Fibroblast of mammary gland (primary cell): Measurements from ENCODE around the gene PRKN.

Source experiments
- DNase-seq: peaks from one replicate; pipeline ENCODE4 v3.0.0-alpha.2; 2010; ENCODE audit warnings: low read depth
- H3K4me3 ChIP-seq: 2 replicates; pipeline ENCODE4 v1.5.1; 2011; ENCODE audit warnings: low read depth, mild to moderate bottlenecking, low read length, moderate library complexity; ENCODE audit not compliant: control insufficient read depth
- CTCF ChIP-seq: conservative IDR thresholded peaks from 2 replicates; pipeline ENCODE4 v1.5.1; 2011; ENCODE audit warnings: low read depth, low read length, inconsistent platforms; ENCODE audit not compliant: control insufficient read depth, insufficient read depth

Gene PRKN

GRCh38 chr6:161596807-161597520 is 1130.6 kb downstream of the PRKN start:
- no peak for TF ChIP-seq CTCF
- DNase-seq = no peak
- H3K4me3 ChIP-seq = no peak overlapping the region

DNA sequence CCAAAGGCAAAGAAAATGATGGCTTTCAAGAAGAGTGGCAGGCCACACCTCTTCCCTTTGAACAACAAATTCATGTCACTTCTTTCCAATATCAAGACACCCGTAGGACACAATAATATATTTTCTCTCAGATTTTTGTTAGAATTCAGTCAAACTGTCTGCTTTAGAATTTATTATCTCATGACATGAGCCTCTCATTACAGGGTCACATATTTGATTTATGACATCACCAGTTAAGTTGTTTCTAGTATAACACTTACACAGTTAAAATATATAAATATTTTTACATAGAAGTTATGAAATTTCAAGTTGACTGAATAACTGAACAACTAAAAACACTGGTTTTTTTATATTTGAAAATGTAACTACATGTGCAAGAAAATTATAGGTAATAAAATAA is 1133.2 kb downstream of the PRKN start:
- TF ChIP-seq CTCF = no peak
- DNase-seq = no peak
- no peak overlapping the region for H3K4me3 ChIP-seq

GRCh38 chr6:161590961-161591627 is 1136.5 kb downstream of the PRKN start:
- TF ChIP-seq CTCF = no peak
- no peak for DNase-seq
- no peak overlapping the region for H3K4me3 ChIP-seq

GRCh38 chr6:161586887-161587286 is 1140.7 kb downstream of the PRKN start:
- TF ChIP-seq CTCF = no peak
- no peak for DNase-seq
- no peak overlapping the region for H3K4me3 ChIP-seq

DNA sequence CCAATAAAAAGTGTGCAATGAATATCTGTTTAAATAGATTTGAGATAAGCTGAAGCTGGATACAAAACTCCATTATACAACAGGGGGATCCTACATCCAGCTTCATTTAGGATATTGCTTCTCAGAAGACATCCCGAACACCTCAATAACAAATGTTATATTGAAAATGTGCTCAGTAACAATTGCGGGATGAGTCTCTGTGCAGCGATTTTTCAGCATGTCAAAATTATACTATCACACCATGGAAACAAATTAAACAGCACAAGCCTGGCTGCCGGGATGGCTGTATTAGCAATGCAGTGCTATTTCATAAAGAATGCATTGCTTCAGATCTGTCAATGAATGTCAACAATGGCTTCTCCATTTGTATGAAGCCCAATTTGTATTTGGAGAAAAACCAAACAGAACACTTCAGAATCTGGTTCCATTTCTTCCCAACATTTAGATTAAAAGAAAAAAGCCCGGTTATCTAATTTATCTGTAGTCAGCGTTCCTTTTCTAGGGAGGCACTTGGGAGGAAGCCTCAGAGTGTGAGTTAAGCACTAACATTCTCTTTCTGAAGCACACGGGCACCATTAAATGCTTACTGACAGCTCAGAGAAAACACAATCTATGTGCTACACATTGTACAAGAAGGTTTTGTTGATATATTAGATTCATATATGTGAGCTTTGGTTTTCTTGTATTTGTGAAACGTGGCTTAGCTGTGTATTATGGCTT is 1142.8 kb downstream of the PRKN start:
- H3K4me3 ChIP-seq = no peak overlapping the region
- no peak for TF ChIP-seq CTCF
- no peak for DNase-seq

DNA sequence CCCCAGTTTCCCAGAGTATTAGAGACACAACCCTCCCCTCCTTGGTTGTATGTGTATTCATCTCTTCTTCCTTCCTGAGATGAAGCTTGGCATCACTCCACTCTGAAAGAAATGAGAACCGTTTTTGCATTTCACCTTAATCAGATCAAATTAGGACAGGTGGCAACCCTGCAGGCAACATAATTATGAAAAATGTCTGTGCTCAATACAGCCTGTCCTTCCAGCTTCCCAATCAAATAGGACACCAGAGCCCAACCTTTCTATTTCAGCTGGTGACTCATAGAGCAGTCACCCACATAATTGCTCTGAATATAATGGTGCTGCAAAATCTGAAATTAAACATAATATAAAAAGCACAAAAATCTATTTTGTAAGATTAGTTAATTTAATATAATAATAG is 1143.5 kb downstream of the PRKN start:
- DNase-seq = peak; percentile 30
- no peak overlapping the region for H3K4me3 ChIP-seq
- no peak for TF ChIP-seq CTCF
